ENCODE data around the gene CHRNB2.

- no peak for TF ChIP-seq EZH2 (IDR thresholded peaks at IDR 0.05; ENCODE audit: insufficient read depth, poor library complexity, severe bottlenecking)
- no peak for TF ChIP-seq EZH2phosphoT487 (IDR thresholded peaks at IDR 0.05; ENCODE audit: insufficient read depth, low read depth)
Measured at GRCh38 chr1:154557939-154558719, 9.4 kb upstream of the CHRNB2 start, which contains the start of gene UBE2Q1.

Data from GM23248 (cell line).